SK-N-SH (cell line): ENCODE results near the gene WDR45. TPM values are rescaled to one million over a fixed set of nuclear protein-coding genes. Genes with fewer than 3 reads are reported as not detected.

Experiments used
- CTCF ChIA-PET: fragments of 300-600, 350-600 bp; formaldehyde crosslinking; extraction: SDS; loops from one replicate; lab custom pipeline; 2021; lab: Yijun Ruan, JAX
- POLR2A ChIA-PET: fragments of 350-600 bp; sonication (Branson Sonifier 250); formaldehyde crosslinking; extraction: SDS; loops from one replicate; lab custom pipeline; 2020; ENCODE audit warnings: antibody characterized with exemption, inconsistent platforms; lab: Yijun Ruan, JAX
- DNase-seq: peaks from one replicate; pipeline ENCODE4 v3.0.0; 2012
- H2AFZ ChIP-seq: fragments of 200-600 bp; sonication (generic); 2 replicates; pipeline ENCODE4 v1.8.1; 2016; ENCODE audit warnings: antibody characterized with exemption, mild to moderate bottlenecking, low read depth
- H3F3A ChIP-seq: fragments of 200-600 bp; sonication (generic); replicated peaks from 2 replicates; pipeline ENCODE3; 2016; ENCODE audit warnings: antibody characterized with exemption, mild to moderate bottlenecking; ENCODE audit not compliant: insufficient read depth
- H3K27ac ChIP-seq, 2 experiments: fragments of 200-500 bp in 1 of 2; fragments of 200-600 bp in 1 of 2; sonication (Bioruptor generic) in 1 of 2; sonication (generic), shearing (Covaris generic) in 1 of 2; 2 replicates each; pipeline versions ENCODE4 v1.5.1 to v1.6.1; 2014 to 2016; ENCODE audit warnings: low read depth in 2 of 2, inconsistent platforms in 1 of 2, low read length in 1 of 2, mild to moderate bottlenecking in 1 of 2, mixed read lengths in 1 of 2
- H3K27me3 ChIP-seq: fragments of 200-600 bp; sonication (generic), shearing (Covaris generic); 2 replicates; pipeline ENCODE4 v1.6.1; 2016; ENCODE audit warnings: mixed run types; ENCODE audit not compliant: insufficient read depth
- H3K36me3 ChIP-seq, 2 experiments: fragments of 200-500 bp in 1 of 2; fragments of 200-600 bp in 1 of 2; sonication (Bioruptor generic) in 1 of 2; sonication (generic) in 1 of 2; replicated peaks in 1 of 2; 2 replicates each; pipeline versions ENCODE3 to v1.5.1; 2014 to 2016; ENCODE audit warnings: low read length in 1 of 2, mild to moderate bottlenecking in 1 of 2; ENCODE audit not compliant: insufficient read depth in 2 of 2, control insufficient read depth in 1 of 2
- H3K4me1 ChIP-seq, 2 experiments: fragments of 200-500 bp in 1 of 2; fragments of 200-600 bp in 1 of 2; sonication (Bioruptor generic) in 1 of 2; sonication (generic), shearing (Covaris generic) in 1 of 2; 2 replicates each; pipeline versions ENCODE4 v1.5.1 to v1.6.1; 2014 to 2016; ENCODE audit warnings: low read depth in 1 of 2, low read length in 1 of 2, mixed run types in 1 of 2; ENCODE audit not compliant: insufficient read depth in 2 of 2, control insufficient read depth in 1 of 2
- H3K4me2 ChIP-seq: fragments of 200-600 bp; sonication (generic), shearing (Covaris generic); 2 replicates; pipeline ENCODE4 v1.6.1; 2017; ENCODE audit warnings: mixed run types
- H3K4me3 ChIP-seq, 2 experiments: fragments of 200-500 bp in 1 of 2; fragments of 200-600 bp in 1 of 2; sonication (Bioruptor generic) in 1 of 2; sonication (generic), shearing (Covaris generic) in 1 of 2; 2 replicates each; pipeline versions ENCODE4 v1.5.1 to v1.8.1; 2014 to 2016; ENCODE audit warnings: low read depth in 2 of 2, inconsistent platforms in 1 of 2, low read length in 1 of 2, mild to moderate bottlenecking in 1 of 2, mixed read lengths in 1 of 2, moderate library complexity in 1 of 2
- H3K79me2 ChIP-seq: fragments of 200-600 bp; sonication (generic); 2 replicates; pipeline ENCODE4 v1.8.1; 2017; ENCODE audit warnings: mild to moderate bottlenecking; ENCODE audit not compliant: insufficient read depth
- H3K9ac ChIP-seq: fragments of 200-600 bp; sonication (generic); 2 replicates; pipeline ENCODE4 v1.6.1; 2017; ENCODE audit warnings: mixed run types
- H3K9me2 ChIP-seq: fragments of 200-600 bp; sonication (generic); 2 replicates; pipeline ENCODE4 v1.6.1; 2017; ENCODE audit warnings: mixed run types
- H3K9me3 ChIP-seq: fragments of 200-600 bp; sonication (generic); 2 replicates; pipeline ENCODE4 v1.6.1; 2017; ENCODE audit warnings: mixed run types, mild to moderate bottlenecking, moderate library complexity
- H4K20me1 ChIP-seq: fragments of 200-600 bp; sonication (generic); 2 replicates; pipeline ENCODE4 v1.6.1; 2017; ENCODE audit warnings: mild to moderate bottlenecking, mixed run types; ENCODE audit not compliant: insufficient read depth
- CHD2 ChIP-seq: fragments of 150-350 bp; IDR thresholded peaks from 2 replicates; pipeline ENCODE4 v1.6.1; 2018; ENCODE audit warnings: low read length; ENCODE audit not compliant: partially characterized antibody
- ELF1 ChIP-seq: IDR thresholded peaks from 2 replicates; pipeline ENCODE4 v1.4.0; 2012
- EP300 ChIP-seq, 2 experiments: IDR thresholded peaks; 2 replicates each; pipeline versions ENCODE4 v1.4.0 to v1.6.1; 2012; ENCODE audit warnings: borderline replicate concordance in 1 of 2, low read depth in 1 of 2, low read length in 1 of 2
- FOSL2 ChIP-seq: IDR thresholded peaks from 2 replicates; pipeline ENCODE4 v1.4.0; 2012; ENCODE audit warnings: low read depth, mild to moderate bottlenecking, moderate library complexity, borderline replicate concordance
- GATA2 ChIP-seq: sonication (generic); formaldehyde crosslinking; IDR thresholded peaks from 2 replicates; pipeline ENCODE4 v1.5.0; 2020; ENCODE audit warnings: mild to moderate bottlenecking, missing genetic modification reagents
- JUND ChIP-seq: IDR thresholded peaks from 2 replicates; pipeline ENCODE4 v1.4.0; 2012
- MEF2A ChIP-seq: IDR thresholded peaks from 2 replicates; pipeline ENCODE4 v1.4.0; 2012; ENCODE audit warnings: low read depth, borderline replicate concordance
- MXI1 ChIP-seq: IDR thresholded peaks from 2 replicates; pipeline ENCODE4 v1.6.1; 2012; ENCODE audit warnings: mild to moderate bottlenecking, low read depth, low read length, improper control_type of control experiment
- NFIC ChIP-seq: IDR thresholded peaks from 2 replicates; pipeline ENCODE4 v1.4.0; 2012; ENCODE audit warnings: borderline replicate concordance
- NRF1 ChIP-seq: IDR thresholded peaks from 2 replicates; pipeline ENCODE4 v1.6.1; 2012; ENCODE audit warnings: low read depth, mild to moderate bottlenecking, low read length
- RAD21 ChIP-seq: IDR thresholded peaks from 2 replicates; pipeline ENCODE4 v1.6.1; 2012; ENCODE audit warnings: mild to moderate bottlenecking, low read length
- SMC3 ChIP-seq: IDR thresholded peaks from 2 replicates; pipeline ENCODE4 v1.6.1; 2012; ENCODE audit warnings: low read depth, low read length, improper control_type of control experiment
- TAF1 ChIP-seq: IDR thresholded peaks from 2 replicates; pipeline ENCODE4 v1.6.1; 2012; ENCODE audit warnings: low read depth, mild to moderate bottlenecking, low read length, moderate library complexity, borderline replicate concordance
- TCF12 ChIP-seq: IDR thresholded peaks from 2 replicates; pipeline ENCODE4 v1.4.0; 2012
- YY1 ChIP-seq: IDR thresholded peaks from 2 replicates; pipeline ENCODE4 v1.4.0; 2012; ENCODE audit warnings: low read depth, mild to moderate bottlenecking
- WGBS: methylation state at CpG from one replicate; pipeline ENCODE4 v1.1.6; 2017; ENCODE audit warnings: low lambda C conversion rate; 5-methylcytosine and 5-hydroxymethylcytosine counted together
- polyA plus RNA-seq, 3 experiments: library from polyadenylated mRNA; depleted of rRNA; stranded (reverse); fragments of >200 nt; gene quantifications; 2 replicates each; pipeline ENCODE4 v1.2.3, GENCODE V29; 2012
- TF ChIP-seq, protein P1 (sequence below): fragments of 150-350 bp; IDR thresholded peaks from 2 replicates; pipeline ENCODE4 v1.6.1; 2017; ENCODE audit warnings: antibody characterized with exemption, low read length, low read depth, borderline replicate concordance
- TF ChIP-seq, protein P2 (sequence below): IDR thresholded peaks from 2 replicates; pipeline ENCODE4 v1.4.0; 2012; ENCODE audit warnings: low read depth
- TF ChIP-seq, protein P3 (sequence below): IDR thresholded peaks from 2 replicates; pipeline ENCODE4 v1.4.0; 2012; ENCODE audit warnings: low read depth, borderline replicate concordance
- TF ChIP-seq, protein P4 (sequence below): IDR thresholded peaks from 2 replicates; pipeline ENCODE4 v1.6.1; 2012; ENCODE audit warnings: mild to moderate bottlenecking, low read depth, low read length, moderate library complexity
- TF ChIP-seq, protein P5 (sequence below): IDR thresholded peaks from 2 replicates; pipeline ENCODE4; 2012
- TF ChIP-seq, protein P6 (sequence below): IDR thresholded peaks from 2 replicates; pipeline ENCODE4 v1.4.0; 2012; ENCODE audit warnings: low read depth, borderline replicate concordance
- TF ChIP-seq, protein P7 (sequence below): fragments of 200-600 bp; sonication (generic); IDR thresholded peaks from 2 replicates; pipeline ENCODE4 v1.6.1; 2017; ENCODE audit warnings: antibody characterized with exemption, mild to moderate bottlenecking, moderate library complexity

Gene WDR45
- polyA plus RNA-seq, 1 of the 3 experiments (the other 2 are of a cell fraction): 108 TPM

DNA sequence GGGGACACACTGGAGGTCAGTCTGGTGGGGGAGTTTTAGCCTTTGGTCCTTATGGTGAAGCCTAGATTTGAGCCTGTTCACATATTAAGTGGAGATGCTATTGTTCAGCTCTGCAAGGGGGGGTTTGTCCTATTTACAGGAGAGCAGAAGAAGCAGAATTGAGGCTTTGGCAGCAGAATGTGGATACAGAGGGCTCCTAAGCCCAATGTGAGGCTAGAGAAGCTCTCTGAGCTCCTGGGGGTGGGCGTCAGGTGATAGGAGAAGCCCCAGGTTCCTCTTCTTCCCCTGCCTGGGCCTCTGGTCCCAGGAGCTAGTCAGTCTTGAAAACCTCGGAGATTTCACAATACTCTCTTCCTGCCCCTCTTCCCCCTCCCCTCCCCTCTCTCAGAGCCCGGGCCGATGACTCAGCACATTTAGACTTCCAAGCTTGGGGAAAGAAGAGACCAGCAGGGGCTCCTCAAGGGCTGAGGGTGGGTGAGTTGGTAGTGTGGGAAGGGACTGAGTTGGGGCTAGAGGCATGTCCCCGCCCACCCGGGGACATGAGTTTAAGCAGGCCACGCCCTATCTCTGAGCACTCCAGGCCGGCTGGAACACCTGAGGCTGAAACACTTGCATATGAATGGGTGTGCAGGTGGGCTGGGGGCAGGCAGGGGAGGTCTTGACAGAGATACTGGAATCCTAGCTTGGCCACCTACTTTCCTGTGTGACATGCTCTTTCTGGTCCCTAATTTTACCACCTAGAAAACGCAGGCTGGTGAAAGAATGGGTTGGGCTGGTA lies 39.9 kb downstream of the WDR45 start:
- no peak overlapping the region for H2AFZ ChIP-seq
- peaks cover 53% of the 10 kb centered on the region for H3K79me2 ChIP-seq
- peak overlapping the region; percentile 41 to 83 for H3K27ac ChIP-seq
- H3K4me1 ChIP-seq: peaks cover 8 to 17% of the 10 kb centered on the region in 2 experiments; a peak in 3 of 4 replicates
- no peaks in the 10 kb centered on the region for H3K9me3 ChIP-seq
- no peaks in the 10 kb centered on the region for H3K9me2 ChIP-seq
- H3K27me3 ChIP-seq: no peaks in the 10 kb centered on the region; the same call in 1 of the 2 replicates
- peaks cover 16% of the 10 kb centered on the region for H3F3A ChIP-seq
- peak overlapping the region in 1 of 2 experiments; percentile 76; a peak in 1 of 4 replicates for H3K4me3 ChIP-seq
- H3K9ac ChIP-seq: peak overlapping the region; percentile 25; the same call in 1 of the 2 replicates
- ChIA-PET CTCF (no interaction called here), POLR2A (no interaction called here)
- peaks cover 3 to 15% of the 10 kb centered on the region in 2 experiments for H3K36me3 ChIP-seq
- DNase-seq: peak; percentile 36
- peak overlapping the region; percentile 81 for H3K4me2 ChIP-seq
- TF ChIP-seq, protein P1, sequence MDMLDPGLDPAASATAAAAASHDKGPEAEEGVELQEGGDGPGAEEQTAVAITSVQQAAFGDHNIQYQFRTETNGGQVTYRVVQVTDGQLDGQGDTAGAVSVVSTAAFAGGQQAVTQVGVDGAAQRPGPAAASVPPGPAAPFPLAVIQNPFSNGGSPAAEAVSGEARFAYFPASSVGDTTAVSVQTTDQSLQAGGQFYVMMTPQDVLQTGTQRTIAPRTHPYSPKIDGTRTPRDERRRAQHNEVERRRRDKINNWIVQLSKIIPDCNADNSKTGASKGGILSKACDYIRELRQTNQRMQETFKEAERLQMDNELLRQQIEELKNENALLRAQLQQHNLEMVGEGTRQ: no peak
- TF ChIP-seq YY1: no peak
- TF ChIP-seq MEF2A: no peak
- no peak for TF ChIP-seq NRF1
- TF ChIP-seq, protein P2, sequence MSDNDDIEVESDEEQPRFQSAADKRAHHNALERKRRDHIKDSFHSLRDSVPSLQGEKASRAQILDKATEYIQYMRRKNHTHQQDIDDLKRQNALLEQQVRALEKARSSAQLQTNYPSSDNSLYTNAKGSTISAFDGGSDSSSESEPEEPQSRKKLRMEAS: 0 out of 2 replicates have a peak, but pooled peaks have one; percentile 29
- no peak for TF ChIP-seq RAD21
- no peak for TF ChIP-seq MXI1
- TF ChIP-seq, protein P3, sequence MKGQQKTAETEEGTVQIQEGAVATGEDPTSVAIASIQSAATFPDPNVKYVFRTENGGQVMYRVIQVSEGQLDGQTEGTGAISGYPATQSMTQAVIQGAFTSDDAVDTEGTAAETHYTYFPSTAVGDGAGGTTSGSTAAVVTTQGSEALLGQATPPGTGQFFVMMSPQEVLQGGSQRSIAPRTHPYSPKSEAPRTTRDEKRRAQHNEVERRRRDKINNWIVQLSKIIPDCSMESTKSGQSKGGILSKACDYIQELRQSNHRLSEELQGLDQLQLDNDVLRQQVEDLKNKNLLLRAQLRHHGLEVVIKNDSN: no peak
- TF ChIP-seq, protein P4, sequence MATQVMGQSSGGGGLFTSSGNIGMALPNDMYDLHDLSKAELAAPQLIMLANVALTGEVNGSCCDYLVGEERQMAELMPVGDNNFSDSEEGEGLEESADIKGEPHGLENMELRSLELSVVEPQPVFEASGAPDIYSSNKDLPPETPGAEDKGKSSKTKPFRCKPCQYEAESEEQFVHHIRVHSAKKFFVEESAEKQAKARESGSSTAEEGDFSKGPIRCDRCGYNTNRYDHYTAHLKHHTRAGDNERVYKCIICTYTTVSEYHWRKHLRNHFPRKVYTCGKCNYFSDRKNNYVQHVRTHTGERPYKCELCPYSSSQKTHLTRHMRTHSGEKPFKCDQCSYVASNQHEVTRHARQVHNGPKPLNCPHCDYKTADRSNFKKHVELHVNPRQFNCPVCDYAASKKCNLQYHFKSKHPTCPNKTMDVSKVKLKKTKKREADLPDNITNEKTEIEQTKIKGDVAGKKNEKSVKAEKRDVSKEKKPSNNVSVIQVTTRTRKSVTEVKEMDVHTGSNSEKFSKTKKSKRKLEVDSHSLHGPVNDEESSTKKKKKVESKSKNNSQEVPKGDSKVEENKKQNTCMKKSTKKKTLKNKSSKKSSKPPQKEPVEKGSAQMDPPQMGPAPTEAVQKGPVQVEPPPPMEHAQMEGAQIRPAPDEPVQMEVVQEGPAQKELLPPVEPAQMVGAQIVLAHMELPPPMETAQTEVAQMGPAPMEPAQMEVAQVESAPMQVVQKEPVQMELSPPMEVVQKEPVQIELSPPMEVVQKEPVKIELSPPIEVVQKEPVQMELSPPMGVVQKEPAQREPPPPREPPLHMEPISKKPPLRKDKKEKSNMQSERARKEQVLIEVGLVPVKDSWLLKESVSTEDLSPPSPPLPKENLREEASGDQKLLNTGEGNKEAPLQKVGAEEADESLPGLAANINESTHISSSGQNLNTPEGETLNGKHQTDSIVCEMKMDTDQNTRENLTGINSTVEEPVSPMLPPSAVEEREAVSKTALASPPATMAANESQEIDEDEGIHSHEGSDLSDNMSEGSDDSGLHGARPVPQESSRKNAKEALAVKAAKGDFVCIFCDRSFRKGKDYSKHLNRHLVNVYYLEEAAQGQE: no peak
- TF ChIP-seq, protein P5, sequence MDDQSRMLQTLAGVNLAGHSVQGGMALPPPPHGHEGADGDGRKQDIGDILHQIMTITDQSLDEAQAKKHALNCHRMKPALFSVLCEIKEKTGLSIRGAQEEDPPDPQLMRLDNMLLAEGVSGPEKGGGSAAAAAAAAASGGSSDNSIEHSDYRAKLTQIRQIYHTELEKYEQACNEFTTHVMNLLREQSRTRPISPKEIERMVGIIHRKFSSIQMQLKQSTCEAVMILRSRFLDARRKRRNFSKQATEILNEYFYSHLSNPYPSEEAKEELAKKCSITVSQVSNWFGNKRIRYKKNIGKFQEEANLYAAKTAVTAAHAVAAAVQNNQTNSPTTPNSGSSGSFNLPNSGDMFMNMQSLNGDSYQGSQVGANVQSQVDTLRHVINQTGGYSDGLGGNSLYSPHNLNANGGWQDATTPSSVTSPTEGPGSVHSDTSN: no peak
- TF ChIP-seq SMC3: no peak
- TF ChIP-seq GATA2 (CRISPR knock-in tag): no peak
- TF ChIP-seq, protein P6, sequence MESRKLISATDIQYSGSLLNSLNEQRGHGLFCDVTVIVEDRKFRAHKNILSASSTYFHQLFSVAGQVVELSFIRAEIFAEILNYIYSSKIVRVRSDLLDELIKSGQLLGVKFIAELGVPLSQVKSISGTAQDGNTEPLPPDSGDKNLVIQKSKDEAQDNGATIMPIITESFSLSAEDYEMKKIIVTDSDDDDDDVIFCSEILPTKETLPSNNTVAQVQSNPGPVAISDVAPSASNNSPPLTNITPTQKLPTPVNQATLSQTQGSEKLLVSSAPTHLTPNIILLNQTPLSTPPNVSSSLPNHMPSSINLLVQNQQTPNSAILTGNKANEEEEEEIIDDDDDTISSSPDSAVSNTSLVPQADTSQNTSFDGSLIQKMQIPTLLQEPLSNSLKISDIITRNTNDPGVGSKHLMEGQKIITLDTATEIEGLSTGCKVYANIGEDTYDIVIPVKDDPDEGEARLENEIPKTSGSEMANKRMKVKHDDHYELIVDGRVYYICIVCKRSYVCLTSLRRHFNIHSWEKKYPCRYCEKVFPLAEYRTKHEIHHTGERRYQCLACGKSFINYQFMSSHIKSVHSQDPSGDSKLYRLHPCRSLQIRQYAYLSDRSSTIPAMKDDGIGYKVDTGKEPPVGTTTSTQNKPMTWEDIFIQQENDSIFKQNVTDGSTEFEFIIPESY: no peak
- no peak for TF ChIP-seq TCF12
- TF ChIP-seq, protein P7, sequence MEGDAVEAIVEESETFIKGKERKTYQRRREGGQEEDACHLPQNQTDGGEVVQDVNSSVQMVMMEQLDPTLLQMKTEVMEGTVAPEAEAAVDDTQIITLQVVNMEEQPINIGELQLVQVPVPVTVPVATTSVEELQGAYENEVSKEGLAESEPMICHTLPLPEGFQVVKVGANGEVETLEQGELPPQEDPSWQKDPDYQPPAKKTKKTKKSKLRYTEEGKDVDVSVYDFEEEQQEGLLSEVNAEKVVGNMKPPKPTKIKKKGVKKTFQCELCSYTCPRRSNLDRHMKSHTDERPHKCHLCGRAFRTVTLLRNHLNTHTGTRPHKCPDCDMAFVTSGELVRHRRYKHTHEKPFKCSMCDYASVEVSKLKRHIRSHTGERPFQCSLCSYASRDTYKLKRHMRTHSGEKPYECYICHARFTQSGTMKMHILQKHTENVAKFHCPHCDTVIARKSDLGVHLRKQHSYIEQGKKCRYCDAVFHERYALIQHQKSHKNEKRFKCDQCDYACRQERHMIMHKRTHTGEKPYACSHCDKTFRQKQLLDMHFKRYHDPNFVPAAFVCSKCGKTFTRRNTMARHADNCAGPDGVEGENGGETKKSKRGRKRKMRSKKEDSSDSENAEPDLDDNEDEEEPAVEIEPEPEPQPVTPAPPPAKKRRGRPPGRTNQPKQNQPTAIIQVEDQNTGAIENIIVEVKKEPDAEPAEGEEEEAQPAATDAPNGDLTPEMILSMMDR: peak; percentile 31
- TF ChIP-seq NFIC: no peak
- peak; percentile 34; the same call in 1 of the 2 replicates for TF ChIP-seq JUND
- peak; percentile 61; the same call in 1 of the 2 replicates for TF ChIP-seq FOSL2
- TF ChIP-seq TAF1: 0 out of 2 replicates have a peak, but pooled peaks have one; percentile 38
- TF ChIP-seq CHD2: no peak
- no peak for TF ChIP-seq ELF1
- TF ChIP-seq EP300 (IDR thresholded peaks at IDR 0.05; ENCODE audit: borderline replicate concordance in 1 of 2, low read depth in 1 of 2, low read length in 1 of 2): peak in 1 of 2 experiments; percentile 17; a peak in 1 of 4 replicates
- H4K20me1 ChIP-seq: no peaks in the 10 kb centered on the region
- WGBS: 7% methylated on average over 7 of the region's 9 CpGs
